ENCODE measurements around the gene KIAA0825.

- no peak for TF ChIP-seq CTCF (IDR thresholded peaks at IDR 0.05)
- TF ChIP-seq JUN (CRISPR knock-in tag; IDR thresholded peaks at IDR 0.05), result no peak
- TF ChIP-seq FOXJ3 (CRISPR knock-in tag; IDR thresholded peaks at IDR 0.05; ENCODE audit: borderline replicate concordance), result no peak
- no peak for TF ChIP-seq IRF2 (CRISPR knock-in tag; IDR thresholded peaks at IDR 0.05; ENCODE audit: borderline replicate concordance, low read depth)
- TF ChIP-seq ZNF532 (CRISPR knock-in tag; IDR thresholded peaks at IDR 0.05; ENCODE audit: borderline replicate concordance), result no peak
- TF ChIP-seq FOXP4 (CRISPR knock-in tag; IDR thresholded peaks at IDR 0.05), result no peak
- no peak for TF ChIP-seq ATF3 (CRISPR knock-in tag; conservative IDR thresholded peaks at IDR 0.05)
- no peak for TF ChIP-seq JAZF1 (CRISPR knock-in tag; IDR thresholded peaks at IDR 0.05)
- no peak for TF ChIP-seq E2F1 (CRISPR knock-in tag; IDR thresholded peaks at IDR 0.05)
- no peak for TF ChIP-seq NR1H2 (CRISPR knock-in tag; IDR thresholded peaks at IDR 0.05)
- TF ChIP-seq NR2C2 (CRISPR knock-in tag; IDR thresholded peaks at IDR 0.05), result no peak
- TF ChIP-seq FOXP1 (CRISPR knock-in tag; IDR thresholded peaks at IDR 0.05; ENCODE audit: borderline replicate concordance), result no peak
These were observed 426.8 kb downstream of the KIAA0825 start for GRCh38 chr5:94191604-94192003.
